HG02588 (cell line): ENCODE data around the gene TMEM182.

Experiments used
- ATAC-seq: cut with Tn5 transposase; IDR thresholded peaks from one replicate; pipeline ENCODE4 v1.9.1; 2021; ENCODE audit warnings: mild to moderate bottlenecking, moderate library complexity; ENCODE audit not compliant: unreplicated experiment

Gene TMEM182

GRCh38 chr2:102850888-102851287 lies 89.1 kb downstream of the TMEM182 start:
- no peak for ATAC-seq

- no peak for ATAC-seq
These were observed 91.0 kb downstream of the TMEM182 start for GRCh38 chr2:102852867-102853266.
